T-cell (primary cell): Measurements from ENCODE around the gene WFDC8. TPM values are rescaled to one million over a fixed set of nuclear protein-coding genes. Genes with fewer than 3 reads are reported as not detected.
"Not testable (repeated sequence)": the region's sequence is repeated elsewhere in the genome, so short reads cannot be mapped to it uniquely, and the experiment has no call there.

Source experiments
- ATAC-seq, 4 experiments: fragments of 200-7000 bp in 3 of 4; fragments of 150-1000 bp in 1 of 4; cut with Tn5 transposase; replicated peaks in 1 of 4; 1 replicate in 3 of 4; 2 replicates in 1 of 4; pipeline ENCODE4 v1.10.0; 2021; ENCODE audit warnings: moderate library complexity in 3 of 4, mild to moderate bottlenecking in 2 of 4, moderate number of reproducible peaks in 1 of 4
- CTCF ChIA-PET, 2 donors: fragments of 300-600 bp; sonication (Branson Sonifier 250); formaldehyde crosslinking; loops; one replicate each; lab custom pipeline; 2022; ENCODE audit warnings: antibody characterized with exemption in 2 of 2; lab: Charles Lee
- POLR2A ChIA-PET, 2 donors: fragments of 300-600 bp; sonication (Branson Sonifier 250); formaldehyde crosslinking; loops; one replicate each; lab custom pipeline; 2022; ENCODE audit warnings: antibody characterized with exemption in 2 of 2; lab: Charles Lee
- DNase-seq, 35 experiments: peaks; one replicate each; pipeline versions ENCODE4 v3.0.0 to v3.0.0-alpha.2; 2013 to 2023
- H3K27ac ChIP-seq: one replicate; pipeline ENCODE4 v1.5.1; 2013; ENCODE audit warnings: low read length
- H3K27me3 ChIP-seq, 2 experiments: replicated peaks in 1 of 2; 1 replicate in 1 of 2; 2 replicates in 1 of 2; pipeline versions ENCODE4 v1.6.1 to v1.7.0; 2013; ENCODE audit warnings: low read length in 1 of 2, mixed read lengths in 1 of 2; ENCODE audit not compliant: control insufficient read depth in 2 of 2, insufficient read depth in 2 of 2; ENCODE audit errors: extremely low read depth in 1 of 2
- H3K36me3 ChIP-seq, 2 donors: 1 replicate in 1 of 2; 2 replicates in 1 of 2; pipeline versions ENCODE4 v1.6.1 to v1.7.0; 2013; ENCODE audit warnings: low read length in 1 of 2; ENCODE audit not compliant: control insufficient read depth in 2 of 2, insufficient read depth in 1 of 2; ENCODE audit errors: extremely low read depth in 1 of 2
- H3K4me1 ChIP-seq, 2 experiments: 1 replicate in 1 of 2; 2 replicates in 1 of 2; pipeline versions ENCODE4 v1.6.1 to v1.7.0; 2013; ENCODE audit warnings: low read length in 2 of 2, mixed read lengths in 1 of 2; ENCODE audit not compliant: insufficient read depth in 2 of 2, control insufficient read depth in 1 of 2; ENCODE audit errors: extremely low read depth in 1 of 2
- H3K4me3 ChIP-seq, 2 donors: 1 replicate in 1 of 2; 2 replicates in 1 of 2; pipeline versions ENCODE4 v1.5.1 to v1.7.0; 2013; ENCODE audit warnings: mild to moderate bottlenecking in 2 of 2, low read length in 1 of 2, moderate library complexity in 1 of 2; ENCODE audit not compliant: control insufficient read depth in 1 of 2; ENCODE audit errors: extremely low read depth in 1 of 2
- H3K9me3 ChIP-seq: 2 replicates; pipeline ENCODE4 v1.7.0; 2013
- H3K27ac Mint-ChIP-seq, 2 donors: one replicate each; pipeline ENCODE4 v1.8.0; 2020 to 2021; ENCODE audit warnings: mild to moderate bottlenecking in 2 of 2, mixed read lengths in 2 of 2
- H3K27me3 Mint-ChIP-seq, 2 donors: one replicate each; pipeline ENCODE4 v1.8.0; 2021 to 2022; ENCODE audit warnings: mixed read lengths in 2 of 2
- H3K36me3 Mint-ChIP-seq: one replicate; pipeline ENCODE4 v1.8.0; 2021; ENCODE audit warnings: mixed read lengths
- H3K4me1 Mint-ChIP-seq, 3 donors: one replicate each; pipeline ENCODE4 v1.8.0; 2020 to 2022; ENCODE audit warnings: mixed read lengths in 3 of 3, mild to moderate bottlenecking in 1 of 3
- H3K4me3 Mint-ChIP-seq, 3 donors: one replicate each; pipeline ENCODE4 v1.8.0; 2020 to 2022; ENCODE audit warnings: mild to moderate bottlenecking in 3 of 3, mixed read lengths in 3 of 3, moderate library complexity in 3 of 3
- H3K9me3 Mint-ChIP-seq, 3 donors: one replicate each; pipeline ENCODE4 v1.8.0; 2020 to 2022; ENCODE audit warnings: mixed read lengths in 3 of 3
- WGBS: methylation state at CpG from one replicate; pipeline ENCODE4 v1.1.5; 2013; ENCODE audit warnings: missing lambda C conversion rate; ENCODE audit not compliant: insufficient coverage; 5-methylcytosine and 5-hydroxymethylcytosine counted together
- total RNA-seq, 35 experiments: library from RNA in 6 of 35; stranded (reverse) in 6 of 35; fragments of 120-200 nt in 1 of 35; gene quantifications; one replicate each; pipeline versions ENCODE4 v1.2.1 to v1.2.4 and lab custom pipeline; 2013 to 2026

The WFDC8 gene
- total RNA-seq, 5 donors from 2014 or later (not counting 1 experiment from before 2014, with no cell fraction given): not detected

GRCh38 chr20:45584294-45584693 lies 5.2 kb upstream of the WFDC8 start:
- POLR2A ChIA-PET, H3K4me3 Mint-ChIP-seq, H3K27ac Mint-ChIP-seq, H3K4me3 ChIP-seq, CTCF ChIA-PET, H3K36me3 Mint-ChIP-seq, H3K36me3 ChIP-seq, H3K27ac ChIP-seq, ATAC-seq, H3K9me3 Mint-ChIP-seq, H3K4me1 ChIP-seq, H3K9me3 ChIP-seq, DNase-seq, H3K4me1 Mint-ChIP-seq: not testable (repeated sequence)
- peaks cover 15 to 23% of the 10 kb centered on the region in 2 donors for H3K27me3 Mint-ChIP-seq
- WGBS: 90% methylated on average over 5 of the region's 5 CpGs
- peaks cover 9 to 10% of the 10 kb centered on the region in 2 experiments for H3K27me3 ChIP-seq

- Histone ChIP-seq H3K36me3 (no peaks in the 10 kb centered on the region), H3K27me3 (peaks cover 8 to 15% of the 10 kb centered on the region in 2 experiments), H3K4me3 (no peak overlapping the region), H3K27ac (no peak overlapping the region), H3K4me1 (no peaks in the 10 kb centered on the region), H3K9me3 (no peaks in the 10 kb centered on the region)
- DNase-seq: no peak
- Mint-ChIP-seq H3K4me3 (no peak overlapping the region), H3K4me1 (no peaks in the 10 kb centered on the region), H3K36me3 (no peaks in the 10 kb centered on the region), H3K27me3 (peaks cover 14 to 26% of the 10 kb centered on the region in 2 donors), H3K9me3 (no peaks in the 10 kb centered on the region), H3K27ac (no peak overlapping the region)
- POLR2A ChIA-PET: no interaction called here
- CTCF ChIA-PET: no interaction called here
- ATAC-seq: no peak
- WGBS: no CpG with 5 or more reads among the region's 3 CpGs
Measured at GRCh38 chr20:45583502-45583901, 4.4 kb upstream of the WFDC8 start.

GRCh38 chr20:45581702-45582101 lies 2.6 kb upstream of the WFDC8 start:
- H3K9me3 ChIP-seq: no peaks in the 10 kb centered on the region
- H3K27ac ChIP-seq: no peak overlapping the region
- Mint-ChIP-seq H3K9me3 (no peaks in the 10 kb centered on the region), H3K4me1 (no peaks in the 10 kb centered on the region), H3K36me3 (no peaks in the 10 kb centered on the region), H3K4me3 (no peak overlapping the region), H3K27me3 (peaks cover 14 to 24% of the 10 kb centered on the region in 2 donors), H3K27ac (no peak overlapping the region)
- H3K36me3 ChIP-seq: no peaks in the 10 kb centered on the region
- CTCF ChIA-PET: no interaction called here
- H3K27me3 ChIP-seq: peaks cover 8 to 11% of the 10 kb centered on the region in 2 experiments
- no peak for DNase-seq
- ATAC-seq: no peak
- POLR2A ChIA-PET: interaction anchor here in 1 of 2 donors (0.6 kb wide), 1 partner anchor 13 kb away, joined by 3 read pairs; no protein-coding TSS in a partner anchor
- no peaks in the 10 kb centered on the region for H3K4me1 ChIP-seq
- H3K4me3 ChIP-seq: no peak overlapping the region

- no peak overlapping the region for H3K4me3 ChIP-seq
- Mint-ChIP-seq H3K27ac (no peak overlapping the region), H3K36me3 (no peaks in the 10 kb centered on the region), H3K27me3 (peaks cover 17 to 25% of the 10 kb centered on the region in 2 donors), H3K4me1 (no peaks in the 10 kb centered on the region), H3K9me3 (no peaks in the 10 kb centered on the region), H3K4me3 (no peak overlapping the region)
- H3K4me1 ChIP-seq: no peaks in the 10 kb centered on the region
- WGBS: no CpG with 5 or more reads among the region's 1 CpG
- H3K27me3 ChIP-seq: peaks cover 8 to 10% of the 10 kb centered on the region in 2 experiments
- no peaks in the 10 kb centered on the region for H3K9me3 ChIP-seq
- DNase-seq: no peak
- no peaks in the 10 kb centered on the region for H3K36me3 ChIP-seq
- H3K27ac ChIP-seq: no peak overlapping the region
- POLR2A ChIA-PET: no interaction called here
- no peak for ATAC-seq
- CTCF ChIA-PET: no interaction called here
Measured at GRCh38 chr20:45578231-45578630, 853 bp downstream of the WFDC8 start.

- no peaks in the 10 kb centered on the region for H3K36me3 Mint-ChIP-seq
Measured at GRCh38 chr20:45576995-45577394, 2.1 kb downstream of the WFDC8 start.

GRCh38 chr20:45575931-45576330 lies 3.2 kb downstream of the WFDC8 start:
- no CpG with 5 or more reads among the region's 3 CpGs for WGBS
- Mint-ChIP-seq H3K4me1 (no peaks in the 10 kb centered on the region), H3K9me3 (no peaks in the 10 kb centered on the region), H3K4me3 (no peak overlapping the region), H3K27ac (no peak overlapping the region), H3K36me3 (no peaks in the 10 kb centered on the region), H3K27me3 (peaks cover 21 to 29% of the 10 kb centered on the region in 2 donors)
- no peaks in the 10 kb centered on the region for H3K9me3 ChIP-seq
- no peak overlapping the region for H3K4me3 ChIP-seq
- no peak overlapping the region for H3K27ac ChIP-seq
- DNase-seq: no peak
- H3K4me1 ChIP-seq: no peaks in the 10 kb centered on the region
- no peaks in the 10 kb centered on the region for H3K36me3 ChIP-seq
- ATAC-seq: no peak
- POLR2A ChIA-PET: no interaction called here
- CTCF ChIA-PET: no interaction called here
- peaks cover 5 to 10% of the 10 kb centered on the region in 2 experiments for H3K27me3 ChIP-seq

More at GRCh38 chr20:45576995-45577394, 2.1 kb downstream of the WFDC8 start:
- no CpG with 5 or more reads among the region's 2 CpGs for WGBS
- H3K27ac ChIP-seq: no peak overlapping the region
- DNase-seq (no peak), ATAC-seq (no peak)
- H3K4me3 ChIP-seq: no peak overlapping the region
- Mint-ChIP-seq H3K4me1 (no peaks in the 10 kb centered on the region), H3K4me3 (no peak overlapping the region), H3K9me3 (no peaks in the 10 kb centered on the region), H3K27ac (no peak overlapping the region), H3K27me3 (peaks cover 16 to 28% of the 10 kb centered on the region in 2 donors)
- POLR2A ChIA-PET: no interaction called here
- no peaks in the 10 kb centered on the region for H3K36me3 ChIP-seq
- H3K9me3 ChIP-seq: no peaks in the 10 kb centered on the region
- CTCF ChIA-PET: no interaction called here
- H3K4me1 ChIP-seq: no peaks in the 10 kb centered on the region
- peaks cover 8 to 10% of the 10 kb centered on the region in 2 experiments for H3K27me3 ChIP-seq

GRCh38 chr20:45569650-45570049 lies 9.4 kb downstream of the WFDC8 start:
- H3K4me1 Mint-ChIP-seq, H3K4me3 Mint-ChIP-seq, POLR2A ChIA-PET, H3K4me3 ChIP-seq, H3K27ac ChIP-seq, H3K27me3 ChIP-seq, DNase-seq, H3K4me1 ChIP-seq, H3K9me3 Mint-ChIP-seq, CTCF ChIA-PET, H3K36me3 ChIP-seq, ATAC-seq, H3K36me3 Mint-ChIP-seq, H3K9me3 ChIP-seq, H3K27ac Mint-ChIP-seq: not testable (repeated sequence)
- WGBS: no CpG with 5 or more reads among the region's 1 CpG
- H3K27me3 Mint-ChIP-seq: peaks cover 15 to 20% of the 10 kb centered on the region in 2 donors
